CD4-positive, alpha-beta memory T cell (primary cell): ENCODE results near the gene ENPP1. TPM values are rescaled to one million over a fixed set of nuclear protein-coding genes. Genes with fewer than 3 reads are reported as not detected.

Source experiments
- CTCF ChIA-PET: fragments of 350-600 bp; sonication (Branson Sonifier 250); formaldehyde crosslinking; loops from one replicate; lab custom pipeline; 2021; ENCODE audit warnings: inconsistent platforms; ENCODE audit not compliant: partially characterized antibody; lab: Charles Lee
- POLR2A ChIA-PET: fragments of 350-600 bp; sonication (Branson Sonifier 250); formaldehyde crosslinking; loops from one replicate; lab custom pipeline; 2021; ENCODE audit not compliant: partially characterized antibody; lab: Charles Lee
- DNase-seq, 5 donors: peaks; one replicate each; pipeline versions ENCODE4 v3.0.0 to v3.0.0-alpha.2; 2020 to 2022; ENCODE audit warnings: mixed read lengths in 1 of 5
- H3K27ac ChIP-seq: one replicate; pipeline ENCODE4 v1.7.0; 2013; ENCODE audit warnings: low read depth, low read length
- H3K27me3 ChIP-seq: 2 replicates; pipeline ENCODE4 v1.7.0; 2013; ENCODE audit warnings: mild to moderate bottlenecking, low read length, moderate library complexity; ENCODE audit not compliant: insufficient read depth
- H3K36me3 ChIP-seq: 2 replicates; pipeline ENCODE4 v1.7.0; 2013; ENCODE audit warnings: mild to moderate bottlenecking, low read length, moderate library complexity; ENCODE audit not compliant: insufficient read depth
- H3K4me1 ChIP-seq: 2 replicates; pipeline ENCODE4 v1.7.0; 2013; ENCODE audit warnings: mild to moderate bottlenecking, low read length, moderate library complexity; ENCODE audit not compliant: insufficient read depth
- H3K4me3 ChIP-seq, 2 donors: one replicate each; pipeline ENCODE4 v1.7.0; 2013; ENCODE audit warnings: low read length in 2 of 2, mild to moderate bottlenecking in 1 of 2
- H3K9me3 ChIP-seq, 2 donors: one replicate each; pipeline ENCODE4 v1.7.0; 2013; ENCODE audit warnings: low read length in 2 of 2, control low read depth in 1 of 2; ENCODE audit not compliant: control insufficient read depth in 1 of 2
- H3K27ac Mint-ChIP-seq, 7 donors: one replicate each; pipeline ENCODE4 v1.8.0; 2020 to 2021; ENCODE audit warnings: mixed read lengths in 7 of 7, mild to moderate bottlenecking in 6 of 7, inconsistent platforms in 3 of 7, moderate library complexity in 3 of 7
- H3K27me3 Mint-ChIP-seq, 2 donors: one replicate each; pipeline ENCODE4 v1.8.0; 2020 to 2021; ENCODE audit warnings: mixed read lengths in 2 of 2
- H3K36me3 Mint-ChIP-seq, 2 donors: one replicate each; pipeline ENCODE4 v1.8.0; 2020 to 2021; ENCODE audit warnings: mixed read lengths in 2 of 2, inconsistent platforms in 1 of 2, mild to moderate bottlenecking in 1 of 2
- H3K4me1 Mint-ChIP-seq, 4 donors: one replicate each; pipeline ENCODE4 v1.8.0; 2020 to 2021; ENCODE audit warnings: mixed read lengths in 4 of 4, mild to moderate bottlenecking in 1 of 4
- H3K4me3 Mint-ChIP-seq, 8 donors: one replicate each; pipeline ENCODE4 v1.8.0; 2020 to 2021; ENCODE audit warnings: mixed read lengths in 8 of 8, mild to moderate bottlenecking in 7 of 8, moderate library complexity in 6 of 8, inconsistent platforms in 3 of 8
- H3K9me3 Mint-ChIP-seq, 8 donors: one replicate each; pipeline ENCODE4 v1.8.0; 2020 to 2021; ENCODE audit warnings: mixed read lengths in 8 of 8, mild to moderate bottlenecking in 5 of 8, inconsistent platforms in 3 of 8, moderate library complexity in 1 of 8
- intact Hi-C: fragments of 100-400 bp; cut with micrococcal nuclease; formaldehyde crosslinking; loops from one replicate; pipeline ENCODE4 v1.15.1; 2023
- polyA plus RNA-seq, 2 donors: library from polyadenylated mRNA; unstranded; fragments of 300-500 nt; fragmentation: Illumina TruSeq; gene quantifications; one replicate each; pipeline ENCODE4 v1.2.3, GENCODE V29; 2021
- total RNA-seq, 2 experiments: library from RNA; stranded (reverse); gene quantifications; one replicate each; pipeline ENCODE4 v1.2.3, GENCODE V29; 2021

ENPP1 gene
- total and polyA plus RNA-seq, 4 experiments from 2014 or later: 0.03 to 0.52 (median 0.11) TPM; not detected in 1

- no peaks in the 10 kb centered on the region for H3K9me3 ChIP-seq
- H3K36me3 ChIP-seq: no peaks in the 10 kb centered on the region
- H3K4me1 ChIP-seq: no peaks in the 10 kb centered on the region
- ChIA-PET POLR2A (no interaction called here), CTCF (no interaction called here)
- Mint-ChIP-seq H3K9me3 (no peaks in the 10 kb centered on the region), H3K4me3 (no peak overlapping the region), H3K27ac (no peak overlapping the region), H3K27me3 (no peaks in the 10 kb centered on the region), H3K4me1 (no peaks in the 10 kb centered on the region), H3K36me3 (no peaks in the 10 kb centered on the region)
- no peaks in the 10 kb centered on the region for H3K27me3 ChIP-seq
- no peak for DNase-seq
- H3K4me3 ChIP-seq: no peak overlapping the region
- intact Hi-C loops: no loop called here
- H3K27ac ChIP-seq: no peak overlapping the region
These were observed 67.8 kb downstream of the ENPP1 start for GRCh38 chr6:131875647-131876046.

- no peaks in the 10 kb centered on the region for H3K36me3 ChIP-seq
- Mint-ChIP-seq H3K4me1 (no peaks in the 10 kb centered on the region), H3K27me3 (no peaks in the 10 kb centered on the region), H3K9me3 (no peaks in the 10 kb centered on the region), H3K36me3 (no peaks in the 10 kb centered on the region), H3K27ac (no peak overlapping the region), H3K4me3 (no peak overlapping the region)
- H3K9me3 ChIP-seq: no peaks in the 10 kb centered on the region
- intact Hi-C loops: no loop called here
- H3K4me3 ChIP-seq: no peak overlapping the region
- H3K27ac ChIP-seq: no peak overlapping the region
- H3K4me1 ChIP-seq: no peaks in the 10 kb centered on the region
- ChIA-PET POLR2A (no interaction called here), CTCF (no interaction called here)
- no peaks in the 10 kb centered on the region for H3K27me3 ChIP-seq
- no peak for DNase-seq
These were observed 68.7 kb downstream of the ENPP1 start for GRCh38 chr6:131876545-131876944.

GRCh38 chr6:131877999-131878789 is 70.4 kb downstream of the ENPP1 start:
- H3K4me3 ChIP-seq: no peak overlapping the region
- ChIA-PET CTCF (no interaction called here), POLR2A (no interaction called here)
- Mint-ChIP-seq H3K27me3 (no peaks in the 10 kb centered on the region), H3K27ac (no peak overlapping the region), H3K4me1 (no peaks in the 10 kb centered on the region), H3K4me3 (no peak overlapping the region), H3K9me3 (no peaks in the 10 kb centered on the region), H3K36me3 (no peaks in the 10 kb centered on the region)
- H3K27ac ChIP-seq: no peak overlapping the region
- no peaks in the 10 kb centered on the region for H3K27me3 ChIP-seq
- no peak for DNase-seq
- no peaks in the 10 kb centered on the region for H3K36me3 ChIP-seq
- intact Hi-C loops: no loop called here
- no peaks in the 10 kb centered on the region for H3K9me3 ChIP-seq
- H3K4me1 ChIP-seq: no peaks in the 10 kb centered on the region

GRCh38 chr6:131883016-131883415 is 75.2 kb downstream of the ENPP1 start:
- no peaks in the 10 kb centered on the region for H3K27me3 ChIP-seq
- H3K4me1 ChIP-seq: no peaks in the 10 kb centered on the region
- H3K27ac Mint-ChIP-seq: no peak overlapping the region
- H3K4me3 Mint-ChIP-seq: no peak overlapping the region
- no peaks in the 10 kb centered on the region for H3K9me3 ChIP-seq
- ChIA-PET POLR2A (no interaction called here), CTCF (interaction anchor here (1.4 kb wide), 1 partner anchor 32 kb away, joined by 4 read pairs; no protein-coding TSS in a partner anchor)
- H3K4me3 ChIP-seq: no peak overlapping the region
- H3K36me3 Mint-ChIP-seq: no peaks in the 10 kb centered on the region
- H3K9me3 Mint-ChIP-seq: no peaks in the 10 kb centered on the region
- no peaks in the 10 kb centered on the region for H3K27me3 Mint-ChIP-seq
- no peaks in the 10 kb centered on the region for H3K4me1 Mint-ChIP-seq
- no peaks in the 10 kb centered on the region for H3K36me3 ChIP-seq
- no peak overlapping the region for H3K27ac ChIP-seq
- intact Hi-C loops: no loop called here
- no peak for DNase-seq

- Mint-ChIP-seq H3K36me3 (peaks cover 0 to 2% of the 10 kb centered on the region in 2 donors), H3K27me3 (peaks cover 0 to 1% of the 10 kb centered on the region in 2 donors)
These were observed 77.4 kb downstream of the ENPP1 start for GRCh38 chr6:131885237-131885636.

GRCh38 chr6:131886517-131886916 is 78.7 kb downstream of the ENPP1 start:
- Mint-ChIP-seq H3K4me1 (no peaks in the 10 kb centered on the region), H3K27ac (no peak overlapping the region), H3K36me3 (peaks cover 0 to 2% of the 10 kb centered on the region in 2 donors), H3K9me3 (peaks cover 0 to 2% (median 0%) of the 10 kb centered on the region in 8 donors), H3K4me3 (no peak overlapping the region), H3K27me3 (peaks cover 0 to 1% of the 10 kb centered on the region in 2 donors)
- intact Hi-C loops: no loop called here
- ChIA-PET CTCF (no interaction called here), POLR2A (no interaction called here)
- no peak for DNase-seq
- H3K27me3 ChIP-seq: no peaks in the 10 kb centered on the region
- no peaks in the 10 kb centered on the region for H3K4me1 ChIP-seq
- no peak overlapping the region for H3K4me3 ChIP-seq
- no peaks in the 10 kb centered on the region for H3K9me3 ChIP-seq
- no peak overlapping the region for H3K27ac ChIP-seq
- H3K36me3 ChIP-seq: no peaks in the 10 kb centered on the region

More at GRCh38 chr6:131885237-131885636, 77.4 kb downstream of the ENPP1 start:
- intact Hi-C loops: no loop called here
- Histone ChIP-seq H3K36me3 (no peaks in the 10 kb centered on the region), H3K4me3 (no peak overlapping the region), H3K4me1 (no peaks in the 10 kb centered on the region), H3K27me3 (no peaks in the 10 kb centered on the region), H3K27ac (no peak overlapping the region), H3K9me3 (no peaks in the 10 kb centered on the region)
- H3K4me3 Mint-ChIP-seq: no peak overlapping the region
- H3K27ac Mint-ChIP-seq: no peak overlapping the region
- ChIA-PET CTCF (no interaction called here), POLR2A (no interaction called here)
- H3K9me3 Mint-ChIP-seq: peaks cover 0 to 2% (median 0%) of the 10 kb centered on the region in 8 donors
- H3K4me1 Mint-ChIP-seq: no peaks in the 10 kb centered on the region
- no peak for DNase-seq

GRCh38 chr6:131890091-131890490 is 82.3 kb downstream of the ENPP1 start:
- no peak for DNase-seq
- H3K9me3 ChIP-seq: no peaks in the 10 kb centered on the region
- H3K27ac ChIP-seq: no peak overlapping the region
- no peak overlapping the region for H3K4me3 ChIP-seq
- H3K36me3 ChIP-seq: no peaks in the 10 kb centered on the region
- Mint-ChIP-seq H3K9me3 (peaks cover 0 to 2% (median 0%) of the 10 kb centered on the region in 8 donors), H3K36me3 (peaks cover 0 to 2% of the 10 kb centered on the region in 2 donors), H3K4me1 (peaks cover 0 to 2% (median 0%) of the 10 kb centered on the region in 4 donors), H3K27me3 (peaks cover 3 to 4% of the 10 kb centered on the region in 2 donors), H3K27ac (no peak overlapping the region), H3K4me3 (no peak overlapping the region)
- H3K4me1 ChIP-seq: no peaks in the 10 kb centered on the region
- ChIA-PET CTCF (no interaction called here), POLR2A (no interaction called here)
- intact Hi-C loops: no loop called here
- no peaks in the 10 kb centered on the region for H3K27me3 ChIP-seq
